Stimulated activated CD4-positive, alpha-beta T cell treated with anti-CD3 and anti-CD28 coated beads, Interleukin-15, amount 100 ng/mL, for 1 hour (primary cell): ENCODE results near the gene ELAVL1.

Experiments used
- DNase-seq, 2 donors: peaks; one replicate each; pipeline ENCODE4 v3.0.0-alpha.2; 2020; ENCODE audit warnings: low read depth in 1 of 2, low spot score in 1 of 2

ELAVL1 gene

GRCh38 chr19:8021374-8021773, 15.9 kb upstream of the ELAVL1 start:
- no peak for DNase-seq

GRCh38 chr19:8020681-8021080, 15.2 kb upstream of the ELAVL1 start:
- no peak for DNase-seq

GRCh38 chr19:8017808-8018207, 12.4 kb upstream of the ELAVL1 start:
- DNase-seq: no peak

DNA sequence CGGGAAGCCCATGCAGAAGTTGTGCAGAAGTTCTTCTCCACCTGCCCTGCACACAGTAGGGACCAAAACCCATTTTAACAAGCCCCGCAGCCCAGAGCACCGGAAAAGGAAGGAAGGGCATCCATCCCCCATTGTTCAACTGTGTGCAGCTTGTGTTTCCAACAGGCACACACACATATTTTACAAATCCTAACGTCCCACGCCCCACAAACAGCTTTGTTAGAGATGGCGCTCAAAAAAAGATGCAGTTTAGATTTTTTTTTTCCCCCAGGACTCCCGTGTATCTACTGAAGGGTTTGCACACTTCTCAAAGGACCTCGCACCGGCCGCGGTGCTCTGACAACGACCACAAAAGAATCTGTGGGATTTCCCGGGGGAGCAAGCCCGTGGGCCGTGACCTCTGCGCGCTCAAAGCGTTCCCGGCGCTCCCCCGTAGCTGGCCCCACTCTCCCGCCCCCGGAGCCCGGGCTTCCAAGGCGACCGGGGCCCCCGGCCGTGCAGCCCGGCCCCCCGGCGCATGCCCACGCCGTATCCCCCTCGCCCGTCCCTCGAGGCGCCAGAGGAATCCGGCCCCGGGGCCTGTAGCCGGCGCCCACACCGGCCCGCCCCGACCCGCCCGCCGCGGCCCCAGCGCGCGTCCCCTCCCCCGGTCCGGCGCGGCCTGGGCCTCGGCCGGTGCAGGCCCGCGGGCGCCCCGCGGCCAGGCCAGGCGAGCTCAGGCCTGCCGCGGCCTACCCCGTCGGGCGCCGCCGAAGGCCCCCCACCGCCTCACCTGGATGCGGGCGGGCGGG, 523 bp downstream of the ELAVL1 start:
- peak in 1 of 2 donors; percentile 23 for DNase-seq

DNA sequence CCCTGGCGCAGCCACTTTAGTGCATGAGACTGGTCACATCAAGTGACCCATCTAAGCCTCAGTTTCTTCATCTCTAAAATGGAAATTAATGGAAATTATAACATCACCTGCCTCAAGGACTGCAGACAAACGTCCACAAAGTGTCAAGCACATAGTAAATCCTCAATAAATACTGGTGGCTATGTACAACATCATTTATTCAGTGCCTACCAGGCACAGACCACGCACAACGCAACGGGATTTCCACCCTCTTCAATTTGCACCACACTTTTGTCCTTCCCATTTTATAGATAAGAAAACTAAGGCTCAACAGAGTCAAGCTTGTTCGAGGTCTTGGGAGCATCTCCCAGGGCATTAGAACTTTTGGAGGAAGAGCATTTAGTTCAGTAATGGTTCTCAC, 1.4 kb downstream of the ELAVL1 start:
- no peak for DNase-seq

- peak; percentile 36 to 62 for DNase-seq
These were observed 3.2 kb downstream of the ELAVL1 start for GRCh38 chr19:8001995-8002849.

- DNase-seq: no peak
These were observed 3.8 kb downstream of the ELAVL1 start for GRCh38 chr19:8001651-8001994.

- no peak for DNase-seq
These were observed 5.0 kb downstream of the ELAVL1 start for GRCh38 chr19:8000298-8001038.

- DNase-seq: no peak
These were observed 6.1 kb downstream of the ELAVL1 start for GRCh38 chr19:7999376-7999775.

GRCh38 chr19:7997809-7998480, 7.5 kb downstream of the ELAVL1 start:
- no peak for DNase-seq

DNA sequence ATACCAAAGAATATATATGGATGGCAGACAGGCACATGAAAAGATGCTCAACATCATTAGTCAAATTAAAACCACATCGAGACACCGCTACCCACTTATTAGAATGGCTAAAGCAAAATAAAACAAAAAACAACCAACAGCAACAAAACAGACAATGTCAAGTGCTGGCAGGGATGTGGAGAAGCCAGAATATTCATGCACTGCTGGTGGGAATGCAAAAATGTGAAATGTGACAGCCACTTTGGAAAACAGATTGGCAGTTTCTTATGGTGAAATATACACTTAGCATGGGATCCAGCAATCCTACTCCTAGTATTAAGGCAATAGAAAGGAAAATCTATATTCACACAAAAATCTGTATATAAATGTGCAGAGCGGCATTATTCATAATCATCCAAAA, 8.6 kb downstream of the ELAVL1 start:
- DNase-seq: no peak

- DNase-seq: no peak
These were observed 9.7 kb downstream of the ELAVL1 start for GRCh38 chr19:7995810-7996158.

GRCh38 chr19:7994928-7995809, 10.3 kb downstream of the ELAVL1 start:
- DNase-seq: no peak

DNA sequence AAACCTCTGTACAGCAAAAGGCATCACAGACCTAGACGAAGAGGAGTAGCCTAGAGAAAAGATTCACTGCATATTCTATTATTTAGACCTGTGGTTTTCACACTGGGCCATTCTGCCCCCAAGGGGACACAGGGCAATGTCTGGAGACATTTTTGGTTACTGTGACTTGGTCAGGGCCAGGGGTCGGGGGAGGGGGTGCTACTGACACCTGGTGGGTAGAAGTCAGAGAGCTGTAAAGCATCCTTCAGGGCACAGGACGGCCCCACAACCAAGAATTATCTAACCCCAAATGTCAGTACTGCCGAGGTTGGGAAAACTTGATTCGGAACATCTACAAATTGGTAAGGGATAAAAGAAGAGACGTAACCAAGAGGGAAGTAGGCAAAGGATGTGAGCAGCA, 11.3 kb downstream of the ELAVL1 start:
- no peak for DNase-seq

- DNase-seq: no peak
These were observed 11.9 kb downstream of the ELAVL1 start for GRCh38 chr19:7993560-7993959.

- no peak for DNase-seq
These were observed 12.9 kb downstream of the ELAVL1 start for GRCh38 chr19:7992575-7992974.

DNA sequence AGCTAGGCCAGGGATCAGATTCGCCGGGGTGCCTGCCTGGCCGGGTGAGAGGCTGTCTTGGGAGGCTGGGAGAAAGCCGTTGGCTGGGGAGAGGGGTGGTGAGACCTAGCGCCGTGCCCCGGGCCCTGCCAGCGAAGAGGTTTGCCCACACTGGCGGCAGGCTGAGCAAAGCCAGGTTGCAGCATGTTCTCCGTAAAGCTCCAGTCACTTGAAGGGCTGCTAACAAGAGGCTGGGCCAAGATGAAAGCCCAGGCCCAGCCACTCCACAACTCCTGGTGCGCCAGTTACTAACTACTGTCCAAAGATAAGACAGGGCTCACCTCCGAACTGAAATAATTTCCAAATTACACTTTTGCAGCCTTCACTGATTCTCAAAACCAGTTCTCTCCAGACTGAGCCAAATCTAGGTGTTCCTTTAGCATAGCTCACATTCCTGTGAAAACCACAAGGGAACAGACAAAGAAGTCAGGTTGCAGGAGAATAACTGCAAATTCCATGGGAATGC, 16.3 kb downstream of the ELAVL1 start:
- no peak for DNase-seq

GRCh38 chr19:7988307-7988706, 17.1 kb downstream of the ELAVL1 start:
- DNase-seq: no peak

DNA sequence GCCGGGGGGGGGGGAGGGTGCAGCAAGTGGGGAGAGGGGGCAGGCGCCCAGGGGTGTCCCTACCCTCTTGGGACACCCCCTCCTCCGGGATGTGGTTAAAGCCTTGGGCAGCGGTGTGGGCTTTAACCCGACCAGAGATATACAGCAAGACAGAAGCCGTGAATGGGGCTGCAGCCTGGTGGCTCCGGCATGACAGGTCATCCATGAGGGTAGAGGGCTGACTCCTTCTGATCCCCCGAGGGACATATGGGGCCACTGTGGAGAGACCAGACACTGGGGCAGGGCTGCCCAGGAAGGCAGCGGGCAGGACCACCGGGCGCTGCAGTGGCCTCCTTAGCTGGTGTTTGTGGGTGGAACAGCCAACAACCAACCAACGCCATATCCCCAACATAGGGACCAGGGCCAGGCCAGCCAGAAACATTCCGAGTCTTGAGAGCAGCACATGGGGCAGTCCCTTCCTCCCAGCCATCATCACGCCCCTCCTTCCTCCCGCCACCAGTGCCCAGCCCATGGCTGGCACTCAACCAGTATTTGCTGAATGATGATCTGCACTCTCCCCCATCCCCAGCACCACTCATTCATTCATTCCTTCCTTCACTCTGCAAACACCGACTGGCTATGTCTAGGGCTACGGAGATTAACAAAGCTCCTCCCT, 18.2 kb downstream of the ELAVL1 start:
- DNase-seq: no peak
